Hepatocyte (in vitro differentiated cells): ENCODE results near the gene MGAT5. TPM values are rescaled to one million over a fixed set of nuclear protein-coding genes. Genes with fewer than 3 reads are reported as not detected.

ENCODE experiments used
- DNase-seq: peaks from one replicate; pipeline ENCODE4 v3.0.0-alpha.2; 2016; ENCODE audit warnings: low spot score
- H2AFZ ChIP-seq: fragments of 200-600 bp; sonication (generic); 2 replicates; pipeline ENCODE4 v1.6.0; 2016; ENCODE audit warnings: antibody characterized with exemption, mild to moderate bottlenecking
- H3K27ac ChIP-seq: fragments of 200-600 bp; sonication (generic); 2 replicates; pipeline ENCODE4 v1.5.1; 2016; ENCODE audit warnings: mild to moderate bottlenecking
- H3K27me3 ChIP-seq: fragments of 200-600 bp; sonication (generic); 2 replicates; pipeline ENCODE4 v1.6.1; 2016
- H3K36me3 ChIP-seq: fragments of 200-600 bp; sonication (generic); replicated peaks from 2 replicates; pipeline ENCODE4 v1.5.1; 2016; ENCODE audit warnings: low read depth; ENCODE audit not compliant: insufficient read depth
- H3K4me1 ChIP-seq: fragments of 200-600 bp; sonication (generic); 2 replicates; pipeline ENCODE4 v1.5.1; 2016; ENCODE audit warnings: mild to moderate bottlenecking, moderate library complexity; ENCODE audit not compliant: insufficient read depth
- H3K4me2 ChIP-seq: fragments of 200-600 bp; sonication (generic); 2 replicates; pipeline ENCODE4 v1.6.0; 2016
- H3K4me3 ChIP-seq: fragments of 200-600 bp; sonication (generic); 2 replicates; pipeline ENCODE4 v1.5.1; 2016; ENCODE audit warnings: mild to moderate bottlenecking
- H3K79me2 ChIP-seq: fragments of 200-600 bp; sonication (generic); 2 replicates; pipeline ENCODE4 v1.6.0; 2017; ENCODE audit warnings: mild to moderate bottlenecking
- H3K9me2 ChIP-seq: fragments of 200-600 bp; sonication (generic); replicated peaks from 2 replicates; pipeline ENCODE4 v1.6.0; 2017; ENCODE audit warnings: mild to moderate bottlenecking; ENCODE audit not compliant: insufficient read depth
- H3K9me3 ChIP-seq: fragments of 200-600 bp; sonication (generic); 2 replicates; pipeline ENCODE4 v1.5.1; 2016; ENCODE audit warnings: low read depth, mild to moderate bottlenecking
- H4K20me1 ChIP-seq: fragments of 200-600 bp; sonication (generic); 2 replicates; pipeline ENCODE4 v1.6.0; 2016; ENCODE audit warnings: mild to moderate bottlenecking; ENCODE audit not compliant: insufficient read depth, poor library complexity, severe bottlenecking
- EZH2 ChIP-seq: fragments of 200-600 bp; sonication (generic); IDR thresholded peaks from 2 replicates; pipeline ENCODE4 v1.6.1; 2016; ENCODE audit warnings: antibody characterized with exemption, mild to moderate bottlenecking, borderline replicate concordance
- EZH2phosphoT487 ChIP-seq: fragments of 200-600 bp; sonication (generic); IDR thresholded peaks from one replicate; pipeline ENCODE4 v1.6.1; 2018; ENCODE audit warnings: antibody characterized with exemption, mild to moderate bottlenecking, low read depth, moderate library complexity; ENCODE audit not compliant: unreplicated experiment, severe bottlenecking
- WGBS: methylation state at CpG from one replicate; pipeline ENCODE4 v1.1.6; 2016; ENCODE audit warnings: low lambda C conversion rate; ENCODE audit errors: missing lambda C conversion rate; 5-methylcytosine and 5-hydroxymethylcytosine counted together
- polyA plus RNA-seq: library from polyadenylated mRNA; unstranded; fragments of >200 nt; fragmentation: Nextera tagmentation; extraction: Ambion mirVana; gene quantifications from 2 replicates; pipeline ENCODE4 v1.2.1, GENCODE V29; 2016
- total RNA-seq: library from RNA; depleted of rRNA; stranded (reverse); fragments of >200 nt; gene quantifications from 2 replicates; pipeline ENCODE4 v1.2.3, GENCODE V29; 2014
- TF ChIP-seq, protein P1 (sequence below): fragments of 200-600 bp; sonication (generic); IDR thresholded peaks from 2 replicates; pipeline ENCODE4 v1.5.1; 2016; ENCODE audit warnings: antibody characterized with exemption, mild to moderate bottlenecking; ENCODE audit not compliant: poor library complexity

The MGAT5 gene
- total and polyA plus RNA-seq, 2 experiments from 2014 or later = 9.1 to 30.2 TPM

GRCh38 chr2:134379293-134379692, 125.4 kb downstream of the MGAT5 start:
- Histone ChIP-seq H3K27ac (no peak overlapping the region), H3K27me3 (no peaks in the 10 kb centered on the region), H3K4me1 (no peaks in the 10 kb centered on the region), H4K20me1 (no peaks in the 10 kb centered on the region), H3K4me3 (no peak overlapping the region), H3K9me3 (no peaks in the 10 kb centered on the region), H3K79me2 (no peaks in the 10 kb centered on the region), H2AFZ (no peak overlapping the region), H3K36me3 (no peaks in the 10 kb centered on the region), H3K9me2 (no peaks in the 10 kb centered on the region), H3K4me2 (no peak overlapping the region)
- WGBS = 95% methylated on average over 6 of the region's 6 CpGs
- no peak for TF ChIP-seq EZH2
- no peak for TF ChIP-seq EZH2phosphoT487
- TF ChIP-seq, protein P1, sequence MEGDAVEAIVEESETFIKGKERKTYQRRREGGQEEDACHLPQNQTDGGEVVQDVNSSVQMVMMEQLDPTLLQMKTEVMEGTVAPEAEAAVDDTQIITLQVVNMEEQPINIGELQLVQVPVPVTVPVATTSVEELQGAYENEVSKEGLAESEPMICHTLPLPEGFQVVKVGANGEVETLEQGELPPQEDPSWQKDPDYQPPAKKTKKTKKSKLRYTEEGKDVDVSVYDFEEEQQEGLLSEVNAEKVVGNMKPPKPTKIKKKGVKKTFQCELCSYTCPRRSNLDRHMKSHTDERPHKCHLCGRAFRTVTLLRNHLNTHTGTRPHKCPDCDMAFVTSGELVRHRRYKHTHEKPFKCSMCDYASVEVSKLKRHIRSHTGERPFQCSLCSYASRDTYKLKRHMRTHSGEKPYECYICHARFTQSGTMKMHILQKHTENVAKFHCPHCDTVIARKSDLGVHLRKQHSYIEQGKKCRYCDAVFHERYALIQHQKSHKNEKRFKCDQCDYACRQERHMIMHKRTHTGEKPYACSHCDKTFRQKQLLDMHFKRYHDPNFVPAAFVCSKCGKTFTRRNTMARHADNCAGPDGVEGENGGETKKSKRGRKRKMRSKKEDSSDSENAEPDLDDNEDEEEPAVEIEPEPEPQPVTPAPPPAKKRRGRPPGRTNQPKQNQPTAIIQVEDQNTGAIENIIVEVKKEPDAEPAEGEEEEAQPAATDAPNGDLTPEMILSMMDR = no peak
- no peak for DNase-seq

DNA sequence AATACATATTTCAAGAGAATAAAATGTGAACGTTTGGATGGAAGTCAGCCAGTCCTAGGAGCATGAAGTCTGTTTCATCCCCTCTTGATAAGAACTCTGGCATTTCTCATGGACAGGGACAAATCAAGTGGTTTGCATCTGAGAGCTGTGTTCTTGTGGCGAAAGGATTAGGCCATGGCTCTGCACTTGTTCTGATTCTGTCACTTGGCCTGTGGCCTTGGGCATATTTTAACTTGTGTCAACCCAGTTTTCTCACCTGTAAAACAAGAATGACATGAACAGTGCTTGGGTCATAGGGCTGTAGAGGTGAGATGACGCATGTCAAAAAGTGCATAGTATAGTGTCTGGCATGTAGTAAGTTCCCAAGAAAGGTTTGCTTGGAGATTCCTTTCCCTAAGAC, 125.8 kb downstream of the MGAT5 start:
- H3K4me1 ChIP-seq = no peaks in the 10 kb centered on the region
- TF ChIP-seq, protein P1 = no peak
- TF ChIP-seq EZH2 (no peak), EZH2phosphoT487 (no peak)
- no peaks in the 10 kb centered on the region for H3K9me2 ChIP-seq
- no peak overlapping the region for H2AFZ ChIP-seq
- no peaks in the 10 kb centered on the region for H3K79me2 ChIP-seq
- 91% methylated on average over 3 of the region's 3 CpGs for WGBS
- H3K4me2 ChIP-seq = no peak overlapping the region
- H4K20me1 ChIP-seq = no peaks in the 10 kb centered on the region
- no peaks in the 10 kb centered on the region for H3K9me3 ChIP-seq
- no peak overlapping the region for H3K4me3 ChIP-seq
- no peak for DNase-seq
- H3K27me3 ChIP-seq = no peaks in the 10 kb centered on the region
- no peak overlapping the region for H3K27ac ChIP-seq
- H3K36me3 ChIP-seq = no peaks in the 10 kb centered on the region

GRCh38 chr2:134381141-134381540, 127.3 kb downstream of the MGAT5 start:
- no peak overlapping the region for H3K27ac ChIP-seq
- no peaks in the 10 kb centered on the region for H4K20me1 ChIP-seq
- no peak overlapping the region for H2AFZ ChIP-seq
- H3K27me3 ChIP-seq = no peaks in the 10 kb centered on the region
- no peaks in the 10 kb centered on the region for H3K79me2 ChIP-seq
- no peaks in the 10 kb centered on the region for H3K36me3 ChIP-seq
- no peak for DNase-seq
- no peaks in the 10 kb centered on the region for H3K9me3 ChIP-seq
- TF ChIP-seq, protein P1 = no peak
- TF ChIP-seq EZH2phosphoT487 (no peak), EZH2 (no peak)
- H3K4me3 ChIP-seq = no peak overlapping the region
- H3K4me1 ChIP-seq = no peaks in the 10 kb centered on the region
- no peak overlapping the region for H3K4me2 ChIP-seq
- H3K9me2 ChIP-seq = no peaks in the 10 kb centered on the region
- WGBS = 90% methylated on average over 1 of the region's 1 CpG

DNA sequence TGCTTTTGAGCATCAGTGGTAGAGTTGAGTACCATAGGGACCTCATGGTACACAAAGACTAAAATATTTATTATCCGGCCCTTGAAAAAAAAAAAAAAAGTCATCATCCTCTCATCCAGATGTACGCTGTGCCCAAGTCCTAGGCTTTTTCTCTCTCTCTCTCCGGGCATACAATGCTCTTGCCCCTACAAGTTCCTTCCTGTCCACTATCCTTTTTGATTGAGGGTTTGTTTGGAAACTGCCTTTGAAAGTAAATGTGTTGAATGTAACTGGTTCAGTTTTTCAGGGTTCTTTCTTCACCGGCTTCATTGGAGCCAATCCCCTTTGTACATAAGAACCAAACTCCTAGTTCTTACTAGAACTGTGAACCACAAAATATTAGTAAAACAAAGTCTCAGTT, 130.3 kb downstream of the MGAT5 start:
- DNase-seq = no peak
- no peak overlapping the region for H3K27ac ChIP-seq
- no peak overlapping the region for H3K4me3 ChIP-seq
- no peaks in the 10 kb centered on the region for H3K36me3 ChIP-seq
- 94% methylated on average over 4 of the region's 4 CpGs for WGBS
- no peak overlapping the region for H2AFZ ChIP-seq
- no peaks in the 10 kb centered on the region for H3K4me1 ChIP-seq
- H3K79me2 ChIP-seq = no peaks in the 10 kb centered on the region
- H3K4me2 ChIP-seq = no peak overlapping the region
- no peaks in the 10 kb centered on the region for H3K9me3 ChIP-seq
- TF ChIP-seq, protein P1 = no peak
- TF ChIP-seq EZH2phosphoT487 (no peak), EZH2 (no peak)
- no peaks in the 10 kb centered on the region for H3K27me3 ChIP-seq
- H4K20me1 ChIP-seq = no peaks in the 10 kb centered on the region
- no peaks in the 10 kb centered on the region for H3K9me2 ChIP-seq
